ENCODE results near the gene SCRT2. TPM values are rescaled to one million over a fixed set of nuclear protein-coding genes. Genes with fewer than 3 reads are reported as not detected.

Gene SCRT2
- total RNA-seq, 1 experiment from 2014 or later, result not detected

GRCh38 chr20:687468-688203 lies 12.0 kb upstream of the SCRT2 start:
- TF ChIP-seq SIN3A (IDR thresholded peaks at IDR 0.05; ENCODE audit: borderline replicate concordance, insufficient read depth, low read depth, low read length) (no peak), POLR2AphosphoS5 (IDR thresholded peaks at IDR 0.05; ENCODE audit: low read depth, low read length) (no peak), REST (IDR thresholded peaks at IDR 0.05; ENCODE audit: insufficient read depth in 1 of 2, low read depth in 2 of 2, low read length in 1 of 2) (no peak), TCF7L2 (IDR thresholded peaks at IDR 0.05; ENCODE audit: low read depth, low read length) (no peak)
- TF ChIP-seq, protein P1, sequence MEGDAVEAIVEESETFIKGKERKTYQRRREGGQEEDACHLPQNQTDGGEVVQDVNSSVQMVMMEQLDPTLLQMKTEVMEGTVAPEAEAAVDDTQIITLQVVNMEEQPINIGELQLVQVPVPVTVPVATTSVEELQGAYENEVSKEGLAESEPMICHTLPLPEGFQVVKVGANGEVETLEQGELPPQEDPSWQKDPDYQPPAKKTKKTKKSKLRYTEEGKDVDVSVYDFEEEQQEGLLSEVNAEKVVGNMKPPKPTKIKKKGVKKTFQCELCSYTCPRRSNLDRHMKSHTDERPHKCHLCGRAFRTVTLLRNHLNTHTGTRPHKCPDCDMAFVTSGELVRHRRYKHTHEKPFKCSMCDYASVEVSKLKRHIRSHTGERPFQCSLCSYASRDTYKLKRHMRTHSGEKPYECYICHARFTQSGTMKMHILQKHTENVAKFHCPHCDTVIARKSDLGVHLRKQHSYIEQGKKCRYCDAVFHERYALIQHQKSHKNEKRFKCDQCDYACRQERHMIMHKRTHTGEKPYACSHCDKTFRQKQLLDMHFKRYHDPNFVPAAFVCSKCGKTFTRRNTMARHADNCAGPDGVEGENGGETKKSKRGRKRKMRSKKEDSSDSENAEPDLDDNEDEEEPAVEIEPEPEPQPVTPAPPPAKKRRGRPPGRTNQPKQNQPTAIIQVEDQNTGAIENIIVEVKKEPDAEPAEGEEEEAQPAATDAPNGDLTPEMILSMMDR (IDR thresholded peaks at IDR 0.05), result no peak
- Histone ChIP-seq H3K36me3 (ENCODE audit: control insufficient read depth, insufficient read depth, low read length) (no peaks in the 10 kb centered on the region), H3K27ac (ENCODE audit: low read length) (no peak overlapping the region), H3K9me3 (ENCODE audit: control insufficient read depth, insufficient read depth, low read depth, low read length) (no peaks in the 10 kb centered on the region), H3K4me3 (ENCODE audit: low read depth in 2 of 2, low read length in 2 of 2) (no peak overlapping the region), H3K27me3 (ENCODE audit: control insufficient read depth, insufficient read depth, low read length) (peaks cover 11% of the 10 kb centered on the region; the same call in 1 of the 2 replicates), H3K4me1 (ENCODE audit: control insufficient read depth, insufficient read depth, low read length) (no peaks in the 10 kb centered on the region)
- no peak for DNase-seq (ENCODE audit: low read depth, low spot score)
- intact Hi-C loops (cut with micrococcal nuclease; ENCODE audit: unreplicated experiment), result no loop called here
- ATAC-seq, result no peak
- POLR2A ChIA-PET, result no interaction called here
- BruUV-seq (replicated peaks), result no TSS peak
- CTCF ChIA-PET, result interaction anchor here (0.6 kb wide), 1 partner anchor 12 kb away, joined by 3 read pairs; no protein-coding TSS in a partner anchor
- in situ Hi-C loops (cut with HindIII; ENCODE audit: low pct_unique_long_range_greater_than_20kb, low sequenced_read_pairs), result no loop called here

- 0 out of 2 replicates have a peak, but pooled peaks cover 2% of the 10 kb centered on the region for H3K27me3 ChIP-seq (ENCODE audit: control insufficient read depth, insufficient read depth, low read length)
- no peaks in the 10 kb centered on the region for H3K9me3 ChIP-seq (ENCODE audit: control insufficient read depth, insufficient read depth, low read depth, low read length)
- TF ChIP-seq, protein P1 (IDR thresholded peaks at IDR 0.05), result no peak
- TF ChIP-seq POLR2AphosphoS5 (IDR thresholded peaks at IDR 0.05; ENCODE audit: low read depth, low read length), result no peak
- TF ChIP-seq TCF7L2 (IDR thresholded peaks at IDR 0.05; ENCODE audit: low read depth, low read length), result no peak
- no peak for TF ChIP-seq SIN3A (IDR thresholded peaks at IDR 0.05; ENCODE audit: borderline replicate concordance, insufficient read depth, low read depth, low read length)
- TF ChIP-seq REST (IDR thresholded peaks at IDR 0.05; ENCODE audit: insufficient read depth in 1 of 2, low read depth in 2 of 2, low read length in 1 of 2), result no peak
- no peak overlapping the region for H3K4me3 ChIP-seq (ENCODE audit: low read depth in 2 of 2, low read length in 2 of 2)
- in situ Hi-C loops (cut with HindIII; ENCODE audit: low pct_unique_long_range_greater_than_20kb, low sequenced_read_pairs) (no loop called here), intact Hi-C loops (cut with micrococcal nuclease; ENCODE audit: unreplicated experiment) (no loop called here)
- H3K4me1 ChIP-seq (ENCODE audit: control insufficient read depth, insufficient read depth, low read length), result no peaks in the 10 kb centered on the region
- no TSS peak for BruUV-seq (replicated peaks)
- ChIA-PET CTCF (no interaction called here), POLR2A (no interaction called here)
- ATAC-seq (no peak), DNase-seq (ENCODE audit: low read depth, low spot score) (no peak)
- H3K27ac ChIP-seq (ENCODE audit: low read length), result no peak overlapping the region
- H3K36me3 ChIP-seq (ENCODE audit: control insufficient read depth, insufficient read depth, low read length), result no peaks in the 10 kb centered on the region
Observed at GRCh38 chr20:684676-685319, 9.2 kb upstream of the SCRT2 start.

All from Panc1 (cell line).